ENCODE measurements around the gene GOLGA8J.
"Not testable (repeated sequence)": the region's sequence is repeated elsewhere in the genome, so short reads cannot be mapped to it uniquely, and the experiment has no call there.

The GOLGA8J gene

DNA sequence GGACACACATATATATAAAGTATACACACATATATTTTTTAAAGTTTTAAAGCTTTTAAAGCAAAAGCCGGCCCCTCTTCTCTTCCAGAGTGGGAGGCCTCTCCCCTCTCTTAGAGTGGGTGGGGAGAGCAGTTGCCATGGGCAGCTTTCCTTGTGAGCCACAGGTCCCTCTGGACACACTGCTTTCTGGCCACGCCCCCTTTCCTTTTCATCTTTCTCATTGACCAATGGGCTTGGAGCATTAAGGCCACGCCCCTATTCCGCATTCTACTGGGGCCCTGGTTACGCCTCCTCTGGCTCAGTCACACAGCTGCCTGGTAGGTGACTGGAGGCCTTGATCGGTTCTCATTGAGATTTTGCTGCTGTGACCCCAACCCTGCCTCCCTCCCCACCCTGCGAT, at the start of gene GOLGA8J:
GOLGA8J (plus strand) TSS at position 301 of the 400 bp plus-strand sequence; CDS start at position 399, 98 bp downstream.
- not testable (repeated sequence) for DNase-seq (ENCODE audit: low spot score)

- DNase-seq (ENCODE audit: low spot score) = no peak
These were observed 49.5 kb upstream of the GOLGA8J start for GRCh38 chr15:30033211-30033610.

- no peak for DNase-seq (ENCODE audit: low spot score)
These were observed 49.0 kb upstream of the GOLGA8J start for GRCh38 chr15:30033763-30034162.

DNA sequence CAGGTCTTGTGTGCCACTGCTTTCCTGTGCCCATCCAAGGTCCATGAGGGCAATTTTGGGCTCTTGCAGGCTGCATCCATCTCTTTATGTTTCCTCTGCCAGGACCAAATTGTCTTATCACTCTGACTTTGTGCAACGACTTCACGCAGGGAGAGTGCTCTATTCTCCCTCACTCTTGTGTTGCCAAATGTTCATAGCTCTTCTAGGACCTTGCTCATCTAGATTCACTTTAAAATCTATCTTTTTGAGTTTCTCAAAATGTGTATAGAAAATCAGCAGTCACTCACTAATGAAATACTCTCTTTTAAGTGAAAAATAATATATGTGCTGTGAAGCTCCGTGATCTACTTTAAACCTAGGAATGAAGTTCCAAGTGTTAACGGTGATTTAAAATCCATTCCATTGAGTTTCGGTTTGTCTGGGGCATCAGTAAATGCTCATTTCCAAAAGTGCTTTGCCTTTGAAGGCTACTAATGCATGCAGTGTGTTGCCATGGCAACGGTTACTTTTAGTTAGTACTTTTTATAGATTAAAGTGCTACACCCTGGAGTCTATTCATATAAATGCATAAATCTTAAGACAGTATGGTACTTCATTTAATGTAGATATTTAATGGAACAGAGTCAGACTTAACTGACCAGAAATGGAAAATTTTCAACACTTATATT, 46.6 kb upstream of the GOLGA8J start:
- no peak for DNase-seq (ENCODE audit: low spot score)

DNA sequence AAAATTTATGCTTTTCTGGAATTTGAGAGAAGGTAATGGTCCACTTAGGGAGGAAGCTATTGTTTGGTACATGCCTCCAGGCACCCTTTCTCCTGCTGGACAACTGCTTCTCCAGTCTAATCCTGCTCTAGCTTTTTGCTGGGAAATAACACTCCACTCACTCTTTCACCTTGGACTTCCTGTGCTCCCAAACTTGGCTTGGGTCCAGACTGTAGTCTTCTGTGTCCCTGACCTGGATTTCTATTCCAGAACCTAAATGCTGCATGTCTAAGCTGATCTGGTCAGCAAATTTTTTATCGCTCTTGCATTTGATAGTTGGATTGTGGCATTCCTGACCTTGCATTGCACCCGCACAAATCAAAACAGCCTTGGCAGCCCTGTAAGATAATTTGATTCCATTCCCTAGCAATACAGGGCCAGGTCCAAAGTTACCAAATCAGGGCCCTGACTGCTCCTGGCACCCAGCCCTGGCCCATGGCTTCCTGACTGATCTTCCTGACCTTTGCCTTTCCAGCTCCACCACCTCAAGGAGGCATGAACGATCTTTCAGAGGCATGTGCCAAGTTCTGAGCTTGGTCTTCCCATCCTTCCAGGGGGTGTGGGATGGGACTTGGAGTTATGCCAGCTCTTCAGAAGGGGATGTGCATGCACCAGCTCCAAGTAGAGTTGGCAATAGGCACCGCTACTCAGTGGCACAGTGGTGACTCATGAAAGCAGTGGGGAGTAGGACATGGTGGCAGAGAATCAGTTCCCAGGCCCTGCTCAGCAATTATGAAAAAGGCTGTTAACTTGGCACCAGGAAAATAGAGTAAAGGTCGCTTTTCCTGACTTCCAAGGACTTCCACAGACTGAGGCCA, 43.9 kb upstream of the GOLGA8J start:
- DNase-seq (ENCODE audit: low spot score) = no peak

DNA sequence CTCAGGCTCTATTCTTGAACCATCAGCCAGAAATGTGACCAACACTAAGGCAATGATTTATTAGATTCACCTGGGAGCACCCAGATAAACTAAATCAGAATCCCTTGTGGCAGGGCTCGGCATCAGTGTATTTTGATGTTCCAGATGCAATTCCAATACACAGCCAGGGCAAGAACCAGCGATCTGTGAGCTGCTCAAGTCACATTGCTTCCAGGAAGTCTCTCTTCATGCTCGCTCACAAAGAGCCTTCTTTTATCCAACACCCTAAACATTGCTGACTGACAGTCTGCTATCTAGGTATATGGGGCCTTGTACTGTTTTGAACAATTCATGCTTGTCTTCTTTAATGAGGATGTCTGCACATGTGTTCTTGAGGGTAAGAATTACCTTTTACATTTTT, 40.9 kb upstream of the GOLGA8J start:
- DNase-seq (ENCODE audit: low spot score) = no peak

DNA sequence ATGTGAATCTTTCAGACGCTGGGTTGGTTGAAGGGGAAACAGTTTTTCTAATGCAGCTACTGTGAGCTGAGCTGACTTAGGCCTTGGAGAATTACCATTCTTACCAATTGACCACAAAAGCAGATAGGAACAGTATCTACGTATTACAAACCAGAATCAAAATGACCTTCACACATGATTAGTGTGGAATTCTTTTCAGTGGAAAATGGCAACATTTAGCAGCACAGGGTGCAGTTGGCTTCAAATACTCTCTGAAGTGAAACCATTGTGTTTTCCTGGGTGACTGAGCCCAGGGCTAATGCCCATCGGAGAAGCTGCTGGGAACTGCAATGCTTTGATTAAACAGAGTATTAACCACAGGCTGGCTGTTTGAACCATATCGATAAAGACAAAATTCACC, 40.2 kb upstream of the GOLGA8J start:
- DNase-seq (ENCODE audit: low spot score) = no peak

GRCh38 chr15:30043211-30043655, 39.5 kb upstream of the GOLGA8J start:
- DNase-seq (ENCODE audit: low spot score) = no peak

DNA sequence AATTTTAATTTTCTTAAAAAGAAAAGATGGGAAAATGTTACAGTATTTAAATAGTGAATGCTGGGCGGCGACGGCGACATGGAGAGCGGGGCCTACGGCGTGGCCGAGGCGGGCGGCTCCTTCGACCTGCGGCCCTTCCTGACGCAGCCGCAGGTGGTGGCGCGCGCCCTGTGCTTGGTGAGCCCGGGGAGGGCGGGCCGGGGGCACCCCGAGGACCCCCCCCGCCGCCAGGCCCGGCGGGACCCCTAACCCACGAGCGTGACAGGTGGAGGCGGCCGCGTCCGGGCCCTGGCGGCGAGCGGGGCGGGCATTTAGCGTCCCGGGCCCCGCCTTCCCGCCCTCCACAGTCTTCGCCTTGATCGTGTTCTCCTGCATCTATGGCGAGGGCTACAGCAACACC, 38.4 kb upstream of the GOLGA8J start:
- DNase-seq (ENCODE audit: low spot score) = no peak

DNA sequence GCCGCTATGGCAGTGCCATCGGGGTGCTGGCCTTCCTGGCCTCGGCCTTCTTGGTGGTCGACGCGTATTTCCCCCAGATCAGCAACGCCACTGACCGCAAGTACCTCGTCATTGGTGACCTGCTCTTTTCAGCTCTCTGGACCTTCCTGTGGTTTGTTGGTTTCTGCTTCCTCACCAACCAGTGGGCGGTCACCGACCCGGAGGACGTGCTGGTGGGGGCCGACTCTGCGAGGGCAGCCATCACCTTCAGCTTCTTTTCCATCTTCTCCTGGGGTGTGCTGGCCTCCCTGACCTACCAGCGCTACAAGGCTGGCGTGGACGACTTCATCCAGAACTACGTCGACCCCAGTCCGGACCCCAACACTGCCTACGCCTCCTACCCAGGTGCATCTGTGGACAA, 37.9 kb upstream of the GOLGA8J start:
- DNase-seq (ENCODE audit: low spot score) = not testable (repeated sequence)

- DNase-seq (ENCODE audit: low spot score) = not testable (repeated sequence)
These were observed 37.3 kb upstream of the GOLGA8J start for GRCh38 chr15:30045248-30046041.

GRCh38 chr15:30046430-30046829, 36.3 kb upstream of the GOLGA8J start:
- no peak for DNase-seq (ENCODE audit: low spot score)

GRCh38 chr15:30055604-30056003, 27.2 kb upstream of the GOLGA8J start:
- no peak for DNase-seq (ENCODE audit: low spot score)

DNA sequence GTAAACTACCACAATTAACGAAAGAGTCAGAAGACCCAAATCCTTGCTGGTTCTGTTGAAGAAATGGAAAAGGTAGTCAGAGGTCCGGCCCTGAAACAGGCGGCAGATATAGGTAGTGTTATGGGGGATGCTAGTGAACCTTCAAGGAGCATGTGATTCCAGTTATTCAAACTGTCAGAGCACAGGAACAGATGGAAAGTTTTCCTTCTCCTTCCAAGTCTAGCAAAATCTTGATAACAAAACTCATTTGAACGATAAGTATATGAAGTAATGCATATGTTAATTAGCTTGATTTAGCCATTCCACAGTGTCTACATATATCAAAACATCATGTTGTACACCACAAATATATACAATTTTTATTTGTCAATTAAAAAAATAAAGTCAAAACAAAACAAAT, 26.6 kb upstream of the GOLGA8J start:
- no peak for DNase-seq (ENCODE audit: low spot score)

DNA sequence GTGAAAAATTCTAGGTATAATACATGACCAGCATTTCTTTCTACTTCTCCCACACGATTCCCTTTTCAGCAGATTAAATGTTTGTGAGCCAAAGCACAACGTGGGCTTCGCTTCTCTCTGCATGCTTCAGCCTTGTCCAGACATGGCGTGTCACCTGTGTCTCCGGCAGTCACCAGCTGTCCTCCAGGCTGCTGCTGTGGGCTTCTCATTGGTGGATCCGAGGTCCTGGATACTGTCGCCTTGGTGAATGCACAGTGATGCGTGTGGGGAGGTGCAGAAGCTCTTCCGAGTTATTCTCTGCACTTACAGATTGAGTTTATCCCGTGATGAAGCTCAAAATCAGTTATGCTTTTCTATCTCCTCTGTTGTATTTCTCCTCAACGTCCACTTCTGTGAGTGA, 23.0 kb upstream of the GOLGA8J start:
- no peak for DNase-seq (ENCODE audit: low spot score)

GRCh38 chr15:30062881-30063280, 19.9 kb upstream of the GOLGA8J start:
- DNase-seq (ENCODE audit: low spot score) = no peak

- no peak for DNase-seq (ENCODE audit: low spot score)
These were observed 18.8 kb upstream of the GOLGA8J start for GRCh38 chr15:30063835-30064546.

GRCh38 chr15:30065025-30065801, 17.5 kb upstream of the GOLGA8J start:
- no peak for DNase-seq (ENCODE audit: low spot score)

DNA sequence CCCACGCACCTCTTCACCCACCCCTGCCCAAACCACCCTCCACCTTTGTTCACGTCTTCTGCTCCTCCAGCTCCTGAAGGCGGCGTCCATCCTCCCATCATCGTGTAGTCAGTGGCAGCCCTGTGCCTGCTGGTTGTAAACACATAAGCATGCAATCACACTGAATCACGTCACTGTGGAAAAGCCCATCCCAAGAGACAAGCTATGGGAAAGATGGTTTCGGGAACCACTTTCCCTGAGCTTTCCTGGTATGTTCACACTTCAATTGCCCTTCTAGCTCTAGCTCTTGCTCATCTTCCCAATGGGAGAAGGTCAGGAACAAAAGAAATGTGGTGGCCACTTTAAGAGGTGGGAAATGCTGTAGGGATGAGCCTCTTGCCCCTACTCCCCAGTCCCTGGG, 14.4 kb upstream of the GOLGA8J start:
- no peak for DNase-seq (ENCODE audit: low spot score)

DNA sequence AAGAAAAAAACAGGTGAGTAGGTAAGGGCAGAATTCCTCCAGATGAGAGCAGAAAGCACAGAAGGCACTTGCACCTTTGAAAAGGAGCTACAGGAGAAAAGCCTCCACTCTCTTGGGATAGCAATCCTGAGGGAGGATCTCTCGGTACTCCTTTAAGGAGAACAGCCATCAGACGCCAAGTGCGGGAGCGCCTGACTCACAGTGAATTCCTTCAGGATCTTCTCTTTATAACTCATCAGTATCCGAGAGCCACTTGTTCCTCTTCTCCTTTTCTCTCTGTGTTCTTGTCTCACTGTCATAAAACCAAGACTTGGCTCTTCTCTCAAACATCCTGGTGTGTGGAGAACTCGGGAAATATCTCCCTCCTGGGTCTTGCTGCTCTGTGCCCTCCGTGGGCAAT, 10.1 kb upstream of the GOLGA8J start:
- DNase-seq (ENCODE audit: low spot score) = no peak

DNA sequence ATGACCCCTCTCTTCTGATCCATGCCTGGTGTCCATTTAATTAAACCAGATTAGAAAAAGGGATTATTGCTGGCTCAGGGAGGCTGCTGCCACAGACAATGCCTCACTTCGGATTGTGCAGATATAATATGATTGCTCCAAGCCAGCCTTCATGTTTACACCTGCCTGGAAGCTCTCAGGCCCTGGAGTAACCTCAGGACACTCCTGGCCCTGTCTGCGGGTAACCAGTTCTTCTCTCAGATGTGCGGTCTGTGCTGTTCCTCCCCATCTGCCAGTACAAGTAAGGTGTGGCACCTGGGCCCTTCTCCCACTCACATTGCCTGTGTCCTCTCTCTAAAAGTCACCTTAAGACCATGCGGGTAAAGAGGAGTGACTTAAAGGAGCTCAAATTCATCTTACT, 8.8 kb upstream of the GOLGA8J start:
- DNase-seq (ENCODE audit: low spot score) = no peak
